H1 (cell line): ENCODE data around the gene NHERF2. TPM values are rescaled to one million over a fixed set of nuclear protein-coding genes. Genes with fewer than 3 reads are reported as not detected.

ENCODE experiments used
- CTCF ChIP-seq, 3 experiments: IDR thresholded peaks; 1 replicate in 2 of 3; 2 replicates in 1 of 3; pipeline versions ENCODE4 v1.5.1 to v1.6.1; 2011; ENCODE audit warnings: low read length in 3 of 3, mild to moderate bottlenecking in 3 of 3, inconsistent platforms in 2 of 3, low read depth in 1 of 3, moderate library complexity in 1 of 3; ENCODE audit not compliant: insufficient read depth in 1 of 3; ENCODE audit errors: control extremely low read depth in 1 of 3
- polyA plus RNA-seq, 7 experiments: library from polyadenylated mRNA; depleted of rRNA in 3 of 7; stranded (reverse) in 5 of 7; unstranded in 2 of 7; fragments of >200 nt in 5 of 7; fragments of 200-250 nt in 2 of 7; gene quantifications; 1 replicate in 5 of 7; 2 replicates in 1 of 7; 4 replicates in 1 of 7; pipeline versions ENCODE4 v1.2.1 to v1.2.3, GENCODE V29; 2011 to 2013; ENCODE audit warnings: missing spikeins in 2 of 7, mixed read lengths in 2 of 7
- total RNA-seq: library from RNA; stranded (reverse); fragmentation: NEBNext Ultra II Directional; extraction: Animal tissue kit (Norgen Biotek cat#: 25700); gene quantifications from 2 replicates; pipeline ENCODE4 v1.2.1, GENCODE V29; 2021

The NHERF2 gene
- total and polyA plus RNA-seq, 2 of the 8 experiments (the other 6 are each of a cell fraction or from before 2014, with no cell fraction given): 13.9 to 19.3 TPM

DNA sequence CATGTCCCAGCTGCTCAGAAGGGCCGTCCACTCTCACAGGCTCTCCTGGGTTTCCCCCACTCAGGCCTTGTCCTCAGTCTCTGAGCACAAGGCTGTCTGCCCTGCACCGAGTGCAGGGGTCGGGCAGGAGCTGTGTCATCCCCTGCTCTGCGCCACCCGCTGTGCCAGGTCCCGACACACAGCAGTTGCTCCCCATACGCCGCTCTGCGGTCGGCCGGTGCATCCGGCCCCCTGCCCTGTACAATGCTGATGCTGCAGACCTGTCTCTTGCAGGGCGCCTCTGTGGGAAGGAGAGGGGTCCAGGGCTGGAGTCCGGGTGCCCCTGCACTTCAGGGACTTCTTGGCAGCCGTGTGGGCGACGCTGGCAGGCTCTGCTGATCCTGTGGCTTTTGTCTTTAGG, 27.2 kb downstream of the NHERF2 start (continued):
- TF ChIP-seq CTCF (IDR thresholded peaks at IDR 0.05; ENCODE audit: control extremely low read depth in 1 of 3, insufficient read depth in 1 of 3, low read depth in 1 of 3, low read length in 3 of 3): no peak
